H9 (cell line): Measurements from ENCODE around the gene ZSCAN22. TPM values are rescaled to one million over a fixed set of nuclear protein-coding genes. Genes with fewer than 3 reads are reported as not detected.
A peak's percentile ranks its signal among the peaks of the same experiment; 100 is the strongest.

Experiments used
- DNase-seq: peaks from one replicate; pipeline ENCODE4 v3.0.0-alpha.2; 2017
- H2AFZ ChIP-seq: one replicate; pipeline ENCODE4 v1.6.1; 2013; ENCODE audit warnings: mild to moderate bottlenecking, low read length, control low read depth, moderate library complexity
- H2AK5ac ChIP-seq: 2 replicates; pipeline ENCODE4 v1.6.1; 2013; ENCODE audit warnings: low read length, control low read depth, mixed read lengths; ENCODE audit not compliant: insufficient read length
- H2BK120ac ChIP-seq: one replicate; pipeline ENCODE4 v1.6.1; 2013; ENCODE audit warnings: low read depth, mild to moderate bottlenecking, low read length, control low read depth, inconsistent platforms; ENCODE audit not compliant: poor library complexity, severe bottlenecking
- H2BK12ac ChIP-seq: 2 replicates; pipeline ENCODE4 v1.6.1; 2013; ENCODE audit warnings: low read length, control low read depth, mixed read lengths, low read depth; ENCODE audit not compliant: insufficient read length
- H2BK15ac ChIP-seq: 2 replicates; pipeline ENCODE4 v1.6.1; 2013; ENCODE audit warnings: low read depth, low read length, control low read depth
- H2BK20ac ChIP-seq: one replicate; pipeline ENCODE4 v1.6.1; 2013; ENCODE audit warnings: low read depth, mild to moderate bottlenecking, low read length, control low read depth, inconsistent platforms; ENCODE audit not compliant: poor library complexity, severe bottlenecking
- H2BK5ac ChIP-seq: 2 replicates; pipeline ENCODE4 v1.6.1; 2013; ENCODE audit warnings: low read length, control low read depth, mixed read lengths; ENCODE audit not compliant: insufficient read length
- H3K14ac ChIP-seq: 2 replicates; pipeline ENCODE4 v1.6.1; 2013; ENCODE audit warnings: low read length, control low read depth; ENCODE audit not compliant: insufficient read depth
- H3K18ac ChIP-seq: 2 replicates; pipeline ENCODE4 v1.6.1; 2013; ENCODE audit warnings: low read depth, mild to moderate bottlenecking, mixed read lengths, low read length, control low read depth; ENCODE audit not compliant: insufficient read length
- H3K23ac ChIP-seq: 2 replicates; pipeline ENCODE4 v1.6.1; 2013; ENCODE audit warnings: low read length, control low read depth, mixed read lengths, low read depth; ENCODE audit not compliant: insufficient read length
- H3K23me2 ChIP-seq: 2 replicates; pipeline ENCODE4 v1.6.1; 2013; ENCODE audit warnings: low read depth, mild to moderate bottlenecking, mixed read lengths, low read length, control low read depth; ENCODE audit not compliant: insufficient read length, poor library complexity, severe bottlenecking
- H3K27ac ChIP-seq: 2 replicates; pipeline ENCODE4 v1.5.1; 2013; ENCODE audit warnings: low read length, control low read depth, mixed read lengths, low read depth; ENCODE audit not compliant: insufficient read length
- H3K27me3 ChIP-seq: 2 replicates; pipeline ENCODE4 v1.6.1; 2013; ENCODE audit warnings: low read length, control low read depth, inconsistent platforms; ENCODE audit not compliant: insufficient read depth
- H3K4ac ChIP-seq: 2 replicates; pipeline ENCODE4 v1.6.1; 2013; ENCODE audit warnings: low read depth, mild to moderate bottlenecking, control low read depth, inconsistent platforms, low read length, moderate library complexity
- H3K4me1 ChIP-seq: 2 replicates; pipeline ENCODE4 v1.6.1; 2013; ENCODE audit warnings: low read length, control low read depth, inconsistent platforms; ENCODE audit not compliant: insufficient read depth
- H3K4me2 ChIP-seq: 2 replicates; pipeline ENCODE4 v1.6.1; 2013; ENCODE audit warnings: low read length, control low read depth, mixed read lengths; ENCODE audit not compliant: insufficient read length, insufficient read depth
- H3K56ac ChIP-seq: 2 replicates; pipeline ENCODE4 v1.6.1; 2013; ENCODE audit warnings: low read depth, mild to moderate bottlenecking, mixed read lengths, low read length, control low read depth; ENCODE audit not compliant: insufficient read length
- H3K79me1 ChIP-seq: 2 replicates; pipeline ENCODE4 v1.6.1; 2013; ENCODE audit warnings: low read depth, mild to moderate bottlenecking, moderate library complexity, low read length, control low read depth, inconsistent platforms; ENCODE audit not compliant: insufficient read depth, poor library complexity, severe bottlenecking
- H3K79me2 ChIP-seq: 2 replicates; pipeline ENCODE4 v1.6.1; 2013; ENCODE audit warnings: low read length, control low read depth, inconsistent platforms; ENCODE audit not compliant: insufficient read depth
- H3K9ac ChIP-seq: 2 replicates; pipeline ENCODE4 v1.6.1; 2013; ENCODE audit warnings: low read length, control low read depth, mixed read lengths; ENCODE audit not compliant: insufficient read length; ENCODE audit errors: extremely low read depth
- H3K9me3 ChIP-seq: one replicate; pipeline ENCODE4 v1.6.1; 2013; ENCODE audit warnings: low read depth, low read length, inconsistent platforms; ENCODE audit not compliant: control insufficient read depth
- H3T11ph ChIP-seq: one replicate; pipeline ENCODE4 v1.6.1; 2013; ENCODE audit warnings: mild to moderate bottlenecking, low read length, control low read depth, inconsistent platforms
- H4K20me1 ChIP-seq: one replicate; pipeline ENCODE4 v1.6.1; 2013; ENCODE audit not compliant: control insufficient read depth, insufficient read length, insufficient read depth
- H4K5ac ChIP-seq: 2 replicates; pipeline ENCODE4 v1.6.1; 2013; ENCODE audit warnings: low read depth, mild to moderate bottlenecking, mixed read lengths, low read length, control low read depth; ENCODE audit not compliant: insufficient read length
- H4K8ac ChIP-seq: replicated peaks from 2 replicates; pipeline ENCODE4 v1.6.1; 2013; ENCODE audit warnings: low read length, control low read depth, mixed read lengths, low read depth; ENCODE audit not compliant: insufficient read length
- H4K91ac ChIP-seq: 2 replicates; pipeline ENCODE4 v1.6.1; 2013; ENCODE audit warnings: low read depth, mild to moderate bottlenecking, moderate library complexity, mixed read lengths, low read length, control low read depth; ENCODE audit not compliant: insufficient read length
- H3K27ac Mint-ChIP-seq, 3 experiments: 2 replicates in 2 of 3; 3 replicates in 1 of 3; pipeline ENCODE4 v1.8.0; 2020 to 2021; ENCODE audit warnings: mixed read lengths in 3 of 3, mild to moderate bottlenecking in 1 of 3, moderate library complexity in 1 of 3
- H3K27me3 Mint-ChIP-seq: 2 replicates; pipeline ENCODE4 v1.8.0; 2021; ENCODE audit warnings: low read depth, mild to moderate bottlenecking, moderate library complexity, mixed read lengths
- H3K36me3 Mint-ChIP-seq, 3 experiments: 2 replicates in 2 of 3; 3 replicates in 1 of 3; pipeline ENCODE4 v1.8.0; 2020 to 2021; ENCODE audit warnings: low read depth in 3 of 3, mixed read lengths in 3 of 3; ENCODE audit not compliant: insufficient read depth in 1 of 3
- H3K4me1 Mint-ChIP-seq, 2 experiments: 2 replicates each; pipeline ENCODE4 v1.8.0; 2020; ENCODE audit warnings: mixed read lengths in 2 of 2
- H3K4me3 Mint-ChIP-seq, 2 experiments: 2 replicates in 1 of 2; 3 replicates in 1 of 2; pipeline ENCODE4 v1.8.0; 2020 to 2021; ENCODE audit warnings: mild to moderate bottlenecking in 2 of 2, mixed read lengths in 2 of 2, moderate library complexity in 1 of 2
- H3K9me3 Mint-ChIP-seq, 2 experiments: 2 replicates in 1 of 2; 3 replicates in 1 of 2; pipeline ENCODE4 v1.8.0; 2020; ENCODE audit warnings: mild to moderate bottlenecking in 2 of 2, mixed read lengths in 2 of 2, moderate library complexity in 1 of 2
- CTCF ChIP-seq: fragments of 200-600 bp; sonication (generic); conservative IDR thresholded peaks from 3 replicates; pipeline ENCODE4 v1.8.0; 2021; ENCODE audit warnings: antibody characterized with exemption, mild to moderate bottlenecking
- WGBS: extraction: QIAGEN DNeasy Blood & Tissue Kit; methylation state at CpG from one replicate; pipeline ENCODE4 v1.1.7; 2013; ENCODE audit warnings: missing lambda C conversion rate, low lambda C conversion rate, mixed read lengths; ENCODE audit not compliant: insufficient read length; ENCODE audit errors: extremely low coverage; 5-methylcytosine and 5-hydroxymethylcytosine counted together
- total RNA-seq: library from RNA; stranded (reverse); gene quantifications from 2 replicates; pipeline ENCODE4 v1.2.1, GENCODE V29; 2021

Gene ZSCAN22
- total RNA-seq, 1 experiment from 2014 or later, result 4.8 TPM

- no peaks in the 10 kb centered on the region for H3K9me3 Mint-ChIP-seq
- Histone ChIP-seq H3K4me2 (peak within 1 kb of the TSS; percentile 94), H3K4me1 (peaks cover 4% of the 10 kb centered on the region; the same call in 1 of the 2 replicates), H3K27ac (peak within 1 kb of the TSS; percentile 42), H4K5ac (no peak within 1 kb of the TSS), H2AK5ac (no peak within 1 kb of the TSS), H3K23me2 (peaks cover 7% of the 10 kb centered on the region), H3K14ac (peak within 1 kb of the TSS; percentile 93), H2BK20ac (no peak within 1 kb of the TSS), H3K79me2 (peaks cover 10% of the 10 kb centered on the region; the same call in 1 of the 2 replicates), H3K23ac (no peak within 1 kb of the TSS), H3T11ph (no peak within 1 kb of the TSS), H3K18ac (peak within 1 kb of the TSS; percentile 92), H3K4ac (peak within 1 kb of the TSS; percentile 1; the same call in 1 of the 2 replicates), H3K79me1 (no peaks in the 10 kb centered on the region), H3K9me3 (no peaks in the 10 kb centered on the region), H4K8ac (no peak within 1 kb of the TSS), H2BK5ac (no peak within 1 kb of the TSS), H4K20me1 (no peaks in the 10 kb centered on the region), H3K56ac (no peak within 1 kb of the TSS), H3K27me3 (no peaks in the 10 kb centered on the region), H2BK12ac (no peak within 1 kb of the TSS), H3K9ac (peak within 1 kb of the TSS; percentile 85), H2AFZ (no peak within 1 kb of the TSS), H4K91ac (no peak within 1 kb of the TSS), H2BK15ac (no peak within 1 kb of the TSS), H2BK120ac (no peak within 1 kb of the TSS)
- H3K36me3 Mint-ChIP-seq, result peaks cover 33 to 40% (median 36%) of the 10 kb centered on the region in 3 experiments
- WGBS, result no CpG with 5 or more reads among the region's 64 CpGs
- peaks cover 22 to 33% of the 10 kb centered on the region in 2 experiments for H3K4me1 Mint-ChIP-seq
- DNase-seq, result peak; percentile 98
- TF ChIP-seq CTCF, result no peak
- H3K27me3 Mint-ChIP-seq, result no peaks in the 10 kb centered on the region
- H3K4me3 Mint-ChIP-seq, result peak within 1 kb of the TSS; percentile 95 to 99
- H3K27ac Mint-ChIP-seq, result peak within 1 kb of the TSS; percentile 95 to 99 (median 98)
Measured at GRCh38 chr19:58386576-58387337, 60.0 kb downstream of the ZSCAN22 start, which contains the start of gene RPS5. RPS5 (plus strand) TSS chr19:58387269; CDS start chr19:58388138, 869 bp downstream.
